Esophagus squamous epithelium (tissue), 4 donors: ENCODE results near the gene NTPCR.

Source experiments
- POLR2A ChIP-seq, 4 donors: fragments of 450-650 bp; IDR thresholded peaks; one replicate each; pipeline ENCODE4 v1.6.1; 2017; ENCODE audit warnings: antibody characterized with exemption in 4 of 4, mild to moderate bottlenecking in 4 of 4, moderate library complexity in 3 of 4
- TF ChIP-seq, protein P1 (sequence below), 6 experiments: fragments of 450-650 bp in 4 of 6; fragments of 200-600 bp in 2 of 6; sonication (generic) in 2 of 6; IDR thresholded peaks; one replicate each; pipeline ENCODE4 v1.5.1; 2016 to 2019; ENCODE audit warnings: antibody characterized with exemption in 6 of 6, mild to moderate bottlenecking in 4 of 6, moderate library complexity in 4 of 6

DNA sequence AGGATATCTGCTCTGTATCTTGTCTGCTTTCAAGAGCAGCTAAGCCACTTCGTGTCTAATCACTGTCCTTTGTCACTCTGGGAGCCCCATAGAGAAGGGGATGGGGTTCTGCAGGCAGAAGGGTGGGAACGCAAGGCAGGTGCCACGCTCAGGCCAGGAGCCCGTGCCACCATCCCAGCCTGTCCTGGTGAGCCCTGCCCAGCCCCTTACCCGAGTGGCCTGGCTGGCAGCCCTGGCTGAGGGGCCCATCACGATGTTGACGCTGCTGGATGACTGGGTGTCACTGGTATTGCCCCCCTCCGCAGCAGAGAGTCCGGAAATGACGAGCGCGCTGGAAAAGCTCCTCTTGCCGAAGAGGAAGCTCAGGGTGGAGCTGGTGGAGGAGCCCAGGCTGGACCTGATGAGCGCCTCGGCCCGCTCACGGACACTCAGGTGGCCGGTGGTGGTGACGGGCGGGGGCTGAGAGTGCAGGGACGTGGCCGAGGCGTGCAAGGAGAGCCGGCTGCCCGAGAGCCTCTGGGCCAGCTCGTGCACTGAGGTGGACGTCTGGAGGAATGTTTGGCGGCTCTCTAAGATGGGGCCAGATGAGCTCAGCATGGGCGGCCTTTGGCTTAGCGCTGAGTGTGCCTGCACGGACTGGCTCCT lies 35.6 kb downstream of the NTPCR start:
- TF ChIP-seq, protein P1, sequence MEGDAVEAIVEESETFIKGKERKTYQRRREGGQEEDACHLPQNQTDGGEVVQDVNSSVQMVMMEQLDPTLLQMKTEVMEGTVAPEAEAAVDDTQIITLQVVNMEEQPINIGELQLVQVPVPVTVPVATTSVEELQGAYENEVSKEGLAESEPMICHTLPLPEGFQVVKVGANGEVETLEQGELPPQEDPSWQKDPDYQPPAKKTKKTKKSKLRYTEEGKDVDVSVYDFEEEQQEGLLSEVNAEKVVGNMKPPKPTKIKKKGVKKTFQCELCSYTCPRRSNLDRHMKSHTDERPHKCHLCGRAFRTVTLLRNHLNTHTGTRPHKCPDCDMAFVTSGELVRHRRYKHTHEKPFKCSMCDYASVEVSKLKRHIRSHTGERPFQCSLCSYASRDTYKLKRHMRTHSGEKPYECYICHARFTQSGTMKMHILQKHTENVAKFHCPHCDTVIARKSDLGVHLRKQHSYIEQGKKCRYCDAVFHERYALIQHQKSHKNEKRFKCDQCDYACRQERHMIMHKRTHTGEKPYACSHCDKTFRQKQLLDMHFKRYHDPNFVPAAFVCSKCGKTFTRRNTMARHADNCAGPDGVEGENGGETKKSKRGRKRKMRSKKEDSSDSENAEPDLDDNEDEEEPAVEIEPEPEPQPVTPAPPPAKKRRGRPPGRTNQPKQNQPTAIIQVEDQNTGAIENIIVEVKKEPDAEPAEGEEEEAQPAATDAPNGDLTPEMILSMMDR (IDR thresholded peaks at IDR 0.05) = no peak
- TF ChIP-seq POLR2A (IDR thresholded peaks at IDR 0.05) = no peak
